ENCODE data around the gene AURKA.
"Not testable (repeated sequence)": the region's sequence is repeated elsewhere in the genome, so short reads cannot be mapped to it uniquely, and the experiment has no call there.

AURKA gene

GRCh38 chr20:56395166-56395565 is 3.2 kb upstream of the AURKA start:
- Histone ChIP-seq H3K4me3 (ENCODE audit: low read length) (no peak overlapping the region), H3K36me3 (ENCODE audit: insufficient read depth, low read length) (peaks cover 49% of the 10 kb centered on the region)

GRCh38 chr20:56393653-56394052 is 1.6 kb upstream of the AURKA start:
- Histone ChIP-seq H3K36me3 (ENCODE audit: insufficient read depth, low read length) (peaks cover 52% of the 10 kb centered on the region), H3K9me3 (ENCODE audit: low read length) (no peaks in the 10 kb centered on the region), H3K27me3 (ENCODE audit: insufficient read depth, low read length) (no peaks in the 10 kb centered on the region), H3K4me3 (ENCODE audit: low read length) (peak overlapping the region; percentile 80), H2AFZ (ENCODE audit: low read depth, low read length) (no peak overlapping the region), H3K4me1 (ENCODE audit: insufficient read depth, low read length) (peaks cover 19% of the 10 kb centered on the region)

More at GRCh38 chr20:56395166-56395565, 3.2 kb upstream of the AURKA start:
- peaks cover 19% of the 10 kb centered on the region for H3K4me1 ChIP-seq (ENCODE audit: insufficient read depth, low read length)
- H3K9me3 ChIP-seq (ENCODE audit: low read length): no peaks in the 10 kb centered on the region
- H2AFZ ChIP-seq (ENCODE audit: low read depth, low read length): no peak overlapping the region
- no peaks in the 10 kb centered on the region for H3K27me3 ChIP-seq (ENCODE audit: insufficient read depth, low read length)

DNA sequence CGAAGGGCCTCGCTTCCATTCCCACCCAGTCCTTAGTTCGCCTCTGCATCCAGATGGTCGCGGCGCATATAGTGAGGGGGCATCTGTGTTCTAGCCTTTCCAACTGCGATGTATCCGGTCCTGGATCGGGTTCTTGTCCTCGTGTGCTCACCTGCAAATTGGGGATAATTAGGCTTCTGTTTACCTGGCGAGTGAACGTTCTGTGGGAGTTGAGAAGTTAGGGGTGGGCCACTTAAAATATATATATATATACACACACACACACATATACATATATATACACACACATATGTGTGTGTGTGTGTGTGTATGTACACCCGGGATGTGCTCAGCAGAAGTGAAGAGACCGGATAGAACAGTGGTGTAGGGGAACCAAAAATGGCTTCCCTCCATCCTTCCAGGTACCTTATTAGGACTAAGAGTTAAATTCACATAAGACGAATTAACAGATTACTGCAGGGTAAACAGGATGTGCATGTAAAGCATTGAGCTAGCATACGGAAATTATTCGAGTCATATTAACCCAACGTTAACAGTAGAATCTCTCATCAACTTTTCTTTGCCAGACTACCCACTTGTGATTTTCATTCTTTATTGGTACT is 967 bp upstream of the AURKA start:
- Histone ChIP-seq H3K36me3 (ENCODE audit: insufficient read depth, low read length) (peaks cover 50% of the 10 kb centered on the region), H2AFZ (ENCODE audit: low read depth, low read length) (no peak overlapping the region), H3K4me1 (ENCODE audit: insufficient read depth, low read length) (peaks cover 19% of the 10 kb centered on the region), H3K27me3 (ENCODE audit: insufficient read depth, low read length) (no peaks in the 10 kb centered on the region), H3K9me3 (ENCODE audit: low read length) (no peaks in the 10 kb centered on the region), H3K4me3 (ENCODE audit: low read length) (peak overlapping the region; percentile 80)

DNA sequence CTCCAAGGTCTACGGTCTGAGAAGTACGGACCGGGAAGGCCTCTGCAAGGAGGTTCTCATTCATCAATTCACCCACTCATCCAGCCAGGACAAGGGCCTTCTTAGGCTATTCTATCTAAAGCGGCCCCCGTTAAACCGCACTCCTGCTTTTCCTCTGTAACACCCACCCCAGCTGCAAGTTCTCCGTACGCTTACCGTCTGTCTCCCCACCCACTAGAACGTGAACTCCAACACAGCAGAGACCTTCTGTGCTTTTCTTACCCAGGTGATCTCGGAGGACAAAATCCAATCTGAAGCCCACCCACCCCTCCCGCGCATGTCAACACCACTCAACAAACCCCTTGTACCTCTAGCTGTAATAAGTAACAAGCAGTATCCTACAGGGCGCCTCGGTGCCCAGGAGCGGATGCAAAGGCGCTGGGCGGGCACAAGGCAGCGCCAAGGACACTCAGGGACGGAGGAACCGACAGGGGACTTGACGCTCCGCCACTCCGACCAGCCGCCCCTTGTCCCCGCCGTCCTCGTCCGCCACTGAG is 351 bp downstream of the AURKA start:
- no peaks in the 10 kb centered on the region for H3K9me3 ChIP-seq (ENCODE audit: low read length)
- H3K36me3 ChIP-seq (ENCODE audit: insufficient read depth, low read length): peaks cover 39% of the 10 kb centered on the region
- peak overlapping the region; percentile 80 for H3K4me3 ChIP-seq (ENCODE audit: low read length)
- H3K4me1 ChIP-seq (ENCODE audit: insufficient read depth, low read length): peaks cover 19% of the 10 kb centered on the region
- H2AFZ ChIP-seq (ENCODE audit: low read depth, low read length): no peak overlapping the region
- H3K27me3 ChIP-seq (ENCODE audit: insufficient read depth, low read length): no peaks in the 10 kb centered on the region

DNA sequence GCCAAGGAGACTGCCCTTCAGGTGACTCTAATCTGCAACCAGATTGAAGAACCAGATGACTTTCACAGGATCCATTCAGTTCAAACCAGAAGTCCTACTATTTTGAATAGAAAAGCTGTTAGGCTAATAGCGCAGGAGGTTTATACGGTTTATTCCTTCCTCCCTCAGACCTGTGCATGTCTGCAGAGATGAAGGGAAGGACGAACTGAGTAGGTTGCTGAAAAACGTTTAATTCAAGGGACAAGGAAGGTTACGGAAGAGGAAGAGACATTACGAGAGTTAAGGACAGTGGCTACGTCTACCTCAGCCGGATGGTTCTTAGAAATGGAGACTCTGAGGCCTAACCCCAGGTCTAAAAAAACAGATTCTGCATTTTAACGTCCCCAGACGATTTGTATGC is 978 bp downstream of the AURKA start:
- Histone ChIP-seq H3K4me1 (ENCODE audit: insufficient read depth, low read length) (peaks cover 19% of the 10 kb centered on the region), H3K9me3 (ENCODE audit: low read length) (no peaks in the 10 kb centered on the region), H2AFZ (ENCODE audit: low read depth, low read length) (no peak overlapping the region), H3K4me3 (ENCODE audit: low read length) (peak overlapping the region; percentile 80), H3K27me3 (ENCODE audit: insufficient read depth, low read length) (no peaks in the 10 kb centered on the region), H3K36me3 (ENCODE audit: insufficient read depth, low read length) (peaks cover 37% of the 10 kb centered on the region)

- H3K9me3 ChIP-seq (ENCODE audit: low read length); H3K27me3 ChIP-seq (ENCODE audit: insufficient read depth, low read length); H2AFZ ChIP-seq (ENCODE audit: low read depth, low read length): not testable (repeated sequence)
- Histone ChIP-seq H3K4me1 (ENCODE audit: insufficient read depth, low read length) (peaks cover 19% of the 10 kb centered on the region), H3K4me3 (ENCODE audit: low read length) (peak overlapping the region; percentile 80), H3K36me3 (ENCODE audit: insufficient read depth, low read length) (peaks cover 36% of the 10 kb centered on the region)
These were observed 1.6 kb downstream of the AURKA start for GRCh38 chr20:56390396-56390795.

- Histone ChIP-seq H3K4me1 (ENCODE audit: insufficient read depth, low read length) (peaks cover 19% of the 10 kb centered on the region), H3K36me3 (ENCODE audit: insufficient read depth, low read length) (peaks cover 35% of the 10 kb centered on the region), H3K4me3 (ENCODE audit: low read length) (no peak overlapping the region), H2AFZ (ENCODE audit: low read depth, low read length) (no peak overlapping the region), H3K9me3 (ENCODE audit: low read length) (no peaks in the 10 kb centered on the region), H3K27me3 (ENCODE audit: insufficient read depth, low read length) (no peaks in the 10 kb centered on the region)
These were observed 2.2 kb downstream of the AURKA start for GRCh38 chr20:56389807-56390206.

DNA sequence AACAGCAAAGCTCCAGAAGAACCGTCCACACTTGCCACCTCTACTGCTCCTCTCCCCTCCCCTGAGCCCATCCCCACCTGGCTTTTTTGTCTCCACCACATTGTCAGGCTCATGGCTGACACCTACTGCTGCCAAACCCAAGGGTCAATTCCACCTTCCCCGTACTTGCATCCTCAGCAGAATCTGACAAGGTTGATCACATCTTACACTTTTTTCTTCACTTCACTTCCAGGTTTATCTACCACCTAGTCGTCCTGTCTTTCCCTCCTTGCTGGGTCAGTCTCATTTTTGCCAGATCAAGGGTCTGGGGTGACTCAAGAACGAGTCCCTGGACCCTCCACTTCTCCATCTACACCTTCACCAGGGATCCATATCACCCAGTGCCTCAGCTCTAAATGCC is 3.1 kb downstream of the AURKA start:
- H3K4me1 ChIP-seq (ENCODE audit: insufficient read depth, low read length): peaks cover 17% of the 10 kb centered on the region
- H3K9me3 ChIP-seq (ENCODE audit: low read length): no peaks in the 10 kb centered on the region
- no peak overlapping the region for H2AFZ ChIP-seq (ENCODE audit: low read depth, low read length)
- no peaks in the 10 kb centered on the region for H3K27me3 ChIP-seq (ENCODE audit: insufficient read depth, low read length)
- H3K36me3 ChIP-seq (ENCODE audit: insufficient read depth, low read length): peaks cover 39% of the 10 kb centered on the region
- no peak overlapping the region for H3K4me3 ChIP-seq (ENCODE audit: low read length)

DNA sequence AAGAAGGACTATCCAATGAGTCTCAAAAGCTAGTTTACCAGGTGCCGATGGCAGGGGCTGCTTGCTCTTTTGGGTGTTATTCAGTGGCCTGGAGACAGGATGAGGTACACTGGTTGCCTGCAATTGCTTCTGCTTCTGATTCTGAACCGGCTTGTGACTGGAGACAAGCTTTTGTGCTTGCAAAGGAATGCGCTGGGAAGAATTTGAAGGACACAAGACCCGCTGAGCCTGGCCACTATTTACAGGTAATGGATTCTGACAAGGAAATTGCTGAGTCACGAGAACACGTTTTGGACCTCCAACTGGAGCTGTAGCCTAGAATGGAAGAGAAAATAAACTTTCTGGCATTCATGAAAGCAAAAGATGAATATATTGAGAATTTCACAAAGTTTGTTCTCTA is 5.8 kb downstream of the AURKA start:
- H3K9me3 ChIP-seq (ENCODE audit: low read length): no peaks in the 10 kb centered on the region
- H3K36me3 ChIP-seq (ENCODE audit: insufficient read depth, low read length): peaks cover 60% of the 10 kb centered on the region
- no peaks in the 10 kb centered on the region for H3K27me3 ChIP-seq (ENCODE audit: insufficient read depth, low read length)
- H3K4me3 ChIP-seq (ENCODE audit: low read length): no peak overlapping the region
- H2AFZ ChIP-seq (ENCODE audit: low read depth, low read length): no peak overlapping the region
- peaks cover 9% of the 10 kb centered on the region for H3K4me1 ChIP-seq (ENCODE audit: insufficient read depth, low read length)

DNA sequence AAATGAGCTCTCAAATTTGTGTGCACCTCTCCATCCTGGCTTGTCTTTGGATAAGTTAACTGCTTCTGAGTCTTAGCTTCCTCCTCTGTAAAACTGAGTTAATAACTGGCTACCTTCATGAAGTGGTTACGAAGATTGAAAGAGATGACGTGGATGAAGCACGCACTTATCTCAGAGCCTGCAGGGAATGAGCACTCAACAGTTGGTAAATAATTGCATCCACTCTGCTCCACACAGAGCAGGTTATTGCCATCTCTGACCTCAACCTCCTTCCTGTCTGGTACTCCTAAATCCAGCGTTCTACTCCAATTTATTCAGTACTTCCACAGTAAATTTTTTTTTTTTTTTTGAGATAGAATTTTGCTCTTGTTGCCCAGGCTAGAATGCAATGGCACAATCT is 6.9 kb downstream of the AURKA start:
- H3K9me3 ChIP-seq (ENCODE audit: low read length): no peaks in the 10 kb centered on the region
- no peak overlapping the region for H3K4me3 ChIP-seq (ENCODE audit: low read length)
- H3K27me3 ChIP-seq (ENCODE audit: insufficient read depth, low read length): no peaks in the 10 kb centered on the region
- H2AFZ ChIP-seq (ENCODE audit: low read depth, low read length): no peak overlapping the region
- H3K36me3 ChIP-seq (ENCODE audit: insufficient read depth, low read length): peaks cover 69% of the 10 kb centered on the region
- H3K4me1 ChIP-seq (ENCODE audit: insufficient read depth, low read length): no peaks in the 10 kb centered on the region

DNA sequence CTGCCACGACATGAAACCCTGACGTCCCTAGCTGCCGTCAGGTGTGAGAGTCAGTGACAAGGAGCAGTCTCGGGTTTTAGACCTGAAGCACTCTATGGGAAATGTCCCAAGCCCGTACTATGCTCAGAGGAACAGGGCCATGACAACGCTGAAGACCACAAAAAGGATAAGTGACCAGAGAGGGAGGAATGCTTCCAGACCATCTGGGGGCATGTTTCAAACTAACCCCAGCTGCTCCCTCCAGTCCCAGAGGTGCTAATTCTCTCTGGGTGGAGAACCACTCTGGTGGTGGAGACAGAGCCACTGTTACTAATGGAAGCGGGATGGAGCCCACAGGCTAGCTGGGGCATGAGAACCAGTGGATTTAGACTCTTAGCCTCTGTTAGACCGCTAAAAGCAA is 8.7 kb downstream of the AURKA start:
- Histone ChIP-seq H3K36me3 (ENCODE audit: insufficient read depth, low read length) (peaks cover 67% of the 10 kb centered on the region), H3K4me3 (ENCODE audit: low read length) (no peak overlapping the region), H3K4me1 (ENCODE audit: insufficient read depth, low read length) (no peaks in the 10 kb centered on the region), H3K27me3 (ENCODE audit: insufficient read depth, low read length) (no peaks in the 10 kb centered on the region), H3K9me3 (ENCODE audit: low read length) (no peaks in the 10 kb centered on the region), H2AFZ (ENCODE audit: low read depth, low read length) (no peak overlapping the region)

DNA sequence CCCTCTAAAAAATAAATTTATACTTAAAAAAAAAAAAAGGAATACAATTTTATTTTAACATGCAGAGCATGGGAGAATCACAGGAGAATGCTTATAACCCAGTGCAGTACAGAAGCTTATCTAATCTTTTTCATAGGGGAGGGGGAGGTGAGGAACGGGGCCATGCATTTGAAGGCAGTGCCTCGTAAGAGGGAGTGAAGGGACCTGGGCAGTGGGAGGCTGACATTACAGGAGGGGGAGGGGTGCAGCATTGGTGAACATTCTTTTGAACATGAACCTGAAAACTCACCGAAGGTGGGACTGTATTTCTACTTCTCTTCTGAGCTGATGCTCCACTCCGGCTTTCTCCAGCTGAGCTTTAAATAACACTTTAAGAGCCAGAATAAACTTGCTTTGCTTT is 9.3 kb downstream of the AURKA start:
- H3K4me3 ChIP-seq (ENCODE audit: low read length): no peak overlapping the region
- no peak overlapping the region for H2AFZ ChIP-seq (ENCODE audit: low read depth, low read length)
- peaks cover 67% of the 10 kb centered on the region for H3K36me3 ChIP-seq (ENCODE audit: insufficient read depth, low read length)
- H3K27me3 ChIP-seq (ENCODE audit: insufficient read depth, low read length): no peaks in the 10 kb centered on the region
- no peaks in the 10 kb centered on the region for H3K9me3 ChIP-seq (ENCODE audit: low read length)
- H3K4me1 ChIP-seq (ENCODE audit: insufficient read depth, low read length): no peaks in the 10 kb centered on the region

- Histone ChIP-seq H2AFZ (ENCODE audit: low read depth, low read length) (no peak overlapping the region), H3K4me1 (ENCODE audit: insufficient read depth, low read length) (no peaks in the 10 kb centered on the region), H3K36me3 (ENCODE audit: insufficient read depth, low read length) (peaks cover 71% of the 10 kb centered on the region), H3K9me3 (ENCODE audit: low read length) (no peaks in the 10 kb centered on the region), H3K4me3 (ENCODE audit: low read length) (no peak overlapping the region), H3K27me3 (ENCODE audit: insufficient read depth, low read length) (no peaks in the 10 kb centered on the region)
These were observed 10.5 kb downstream of the AURKA start for GRCh38 chr20:56381501-56381900.

GRCh38 chr20:56380375-56380774 is 11.6 kb downstream of the AURKA start:
- H3K9me3 ChIP-seq (ENCODE audit: low read length): no peaks in the 10 kb centered on the region
- H3K4me3 ChIP-seq (ENCODE audit: low read length): no peak overlapping the region
- H3K4me1 ChIP-seq (ENCODE audit: insufficient read depth, low read length): no peaks in the 10 kb centered on the region
- H2AFZ ChIP-seq (ENCODE audit: low read depth, low read length): no peak overlapping the region
- peaks cover 70% of the 10 kb centered on the region for H3K36me3 ChIP-seq (ENCODE audit: insufficient read depth, low read length)
- H3K27me3 ChIP-seq (ENCODE audit: insufficient read depth, low read length): no peaks in the 10 kb centered on the region

Data from neuron (in vitro differentiated cells).